Transverse colon (tissue), 4 donors: Measurements from ENCODE around the gene IL1F10.

Source experiments
- EP300 ChIP-seq: sonication (generic); formaldehyde crosslinking; IDR thresholded peaks from one replicate; pipeline ENCODE4 v1.6.1; 2017; ENCODE audit warnings: antibody characterized with exemption, low read depth
- POLR2A ChIP-seq: fragments of 450-650 bp; IDR thresholded peaks from one replicate; pipeline ENCODE4 v1.6.1; 2016; ENCODE audit warnings: antibody characterized with exemption, mild to moderate bottlenecking, moderate library complexity
- POLR2AphosphoS5 ChIP-seq, 3 donors: sonication (generic); formaldehyde crosslinking; IDR thresholded peaks; one replicate each; pipeline ENCODE4 v1.6.1; 2016; ENCODE audit warnings: antibody characterized with exemption in 3 of 3
- TF ChIP-seq, protein P1 (sequence below), 5 experiments: fragments of 200-600 bp in 3 of 5; fragments of 450-650 bp in 2 of 5; sonication (generic) in 3 of 5; IDR thresholded peaks; 1 replicate in 2 of 5; 2 replicates in 3 of 5; pipeline ENCODE4 v1.5.1; 2016 to 2017; ENCODE audit warnings: antibody characterized with exemption in 5 of 5, inconsistent platforms in 3 of 5, mild to moderate bottlenecking in 2 of 5, moderate library complexity in 1 of 5

DNA sequence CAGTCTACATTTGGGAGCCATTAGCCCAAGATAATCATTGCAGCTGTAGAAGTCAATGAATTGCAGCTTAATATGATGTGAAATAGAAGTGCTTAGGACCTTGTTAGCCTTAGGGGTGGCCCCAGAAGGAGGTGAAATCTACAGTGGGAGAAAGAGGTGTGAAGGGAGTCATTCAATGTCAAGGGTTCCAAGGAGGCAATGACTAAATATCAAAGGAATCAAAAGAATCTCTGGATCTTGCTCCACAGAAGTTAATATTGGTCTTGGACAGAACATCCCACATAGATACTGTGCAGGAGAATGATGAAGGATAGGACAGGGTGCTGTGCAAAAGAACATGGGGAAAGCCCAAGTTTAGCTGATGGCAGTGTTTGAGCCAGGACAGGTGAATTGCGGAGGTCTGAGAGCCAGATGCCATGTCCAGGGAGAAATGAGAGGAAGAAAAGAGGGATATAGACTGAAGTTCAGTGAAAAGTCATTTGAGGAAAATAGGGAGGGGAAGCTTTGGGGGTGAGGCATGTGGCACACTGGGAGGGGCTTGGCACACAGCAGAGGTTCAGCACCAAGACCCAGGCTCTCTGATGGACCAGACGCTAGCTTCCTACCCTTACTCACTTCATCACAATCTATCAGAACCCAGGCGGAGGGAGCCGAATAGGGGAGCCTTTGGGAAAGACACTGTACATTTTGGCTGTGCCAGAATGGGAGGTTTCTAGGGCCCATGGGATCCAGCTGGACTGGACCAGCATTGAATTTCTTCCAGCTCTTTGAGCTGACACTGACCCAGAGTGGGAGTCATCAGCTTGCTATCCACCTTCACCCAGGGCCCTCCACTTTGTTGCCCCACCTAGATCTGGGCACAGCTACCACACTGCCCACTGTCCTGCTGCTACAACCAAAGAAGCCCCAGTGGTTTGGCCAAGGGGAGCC lies 2.2 kb downstream of the IL1F10 start:
- TF ChIP-seq, protein P1, sequence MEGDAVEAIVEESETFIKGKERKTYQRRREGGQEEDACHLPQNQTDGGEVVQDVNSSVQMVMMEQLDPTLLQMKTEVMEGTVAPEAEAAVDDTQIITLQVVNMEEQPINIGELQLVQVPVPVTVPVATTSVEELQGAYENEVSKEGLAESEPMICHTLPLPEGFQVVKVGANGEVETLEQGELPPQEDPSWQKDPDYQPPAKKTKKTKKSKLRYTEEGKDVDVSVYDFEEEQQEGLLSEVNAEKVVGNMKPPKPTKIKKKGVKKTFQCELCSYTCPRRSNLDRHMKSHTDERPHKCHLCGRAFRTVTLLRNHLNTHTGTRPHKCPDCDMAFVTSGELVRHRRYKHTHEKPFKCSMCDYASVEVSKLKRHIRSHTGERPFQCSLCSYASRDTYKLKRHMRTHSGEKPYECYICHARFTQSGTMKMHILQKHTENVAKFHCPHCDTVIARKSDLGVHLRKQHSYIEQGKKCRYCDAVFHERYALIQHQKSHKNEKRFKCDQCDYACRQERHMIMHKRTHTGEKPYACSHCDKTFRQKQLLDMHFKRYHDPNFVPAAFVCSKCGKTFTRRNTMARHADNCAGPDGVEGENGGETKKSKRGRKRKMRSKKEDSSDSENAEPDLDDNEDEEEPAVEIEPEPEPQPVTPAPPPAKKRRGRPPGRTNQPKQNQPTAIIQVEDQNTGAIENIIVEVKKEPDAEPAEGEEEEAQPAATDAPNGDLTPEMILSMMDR (IDR thresholded peaks at IDR 0.05), result no peak
- no peak for TF ChIP-seq EP300
- no peak for TF ChIP-seq POLR2A
- TF ChIP-seq POLR2AphosphoS5 (IDR thresholded peaks at IDR 0.05), result no peak
